ENCODE data around the gene LRGUK.
"Not testable (repeated sequence)": the region's sequence is repeated elsewhere in the genome, so short reads cannot be mapped to it uniquely, and the experiment has no call there.

Gene LRGUK

DNA sequence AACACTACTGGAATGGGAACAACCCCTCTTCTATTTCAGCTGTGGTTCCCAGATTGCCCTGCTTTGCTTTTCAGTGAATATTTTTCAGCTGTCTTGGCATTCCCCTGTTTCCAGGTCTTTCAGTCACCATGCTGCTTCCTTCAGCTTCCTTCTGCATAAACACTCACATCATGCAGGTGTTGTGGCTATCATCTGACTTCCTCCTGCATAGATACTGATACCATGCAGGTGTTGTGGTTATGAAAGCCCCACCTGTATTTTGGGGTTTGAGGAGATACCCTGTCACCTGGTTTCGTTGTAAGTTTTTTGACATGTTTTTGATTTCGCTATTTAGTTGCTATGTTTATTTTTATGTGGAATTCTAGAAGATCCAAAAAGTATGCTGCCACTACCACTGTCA lies 118.1 kb downstream of the LRGUK start:
- no peak for DNase-seq (ENCODE audit: low read depth, low spot score)

- no peak for DNase-seq (ENCODE audit: low read depth, low spot score)
These were observed 119.2 kb downstream of the LRGUK start for GRCh38 chr7:134246347-134246746.

- DNase-seq (ENCODE audit: low read depth, low spot score), result no peak
These were observed 119.6 kb downstream of the LRGUK start for GRCh38 chr7:134246761-134247160.

- DNase-seq (ENCODE audit: low read depth, low spot score), result no peak
These were observed 121.1 kb downstream of the LRGUK start for GRCh38 chr7:134248196-134248595.

DNA sequence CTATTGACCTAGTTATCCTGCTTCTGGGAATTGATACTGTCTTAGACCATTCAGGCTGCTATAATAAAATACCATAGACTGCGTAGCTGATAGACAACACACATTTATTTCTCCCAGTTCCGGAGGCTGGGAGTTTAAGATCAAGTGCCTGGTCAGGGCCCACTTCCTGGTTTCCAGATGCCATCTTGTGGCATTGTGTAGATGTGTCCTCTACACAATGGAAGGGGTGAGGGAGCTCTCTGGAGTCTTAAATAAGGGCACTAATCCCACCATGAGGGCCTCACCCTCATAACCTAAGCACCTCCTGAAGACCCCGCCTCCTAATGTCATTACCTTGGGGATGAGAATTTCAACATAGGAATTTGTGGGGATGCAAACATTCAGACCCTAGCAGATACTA lies 127.2 kb downstream of the LRGUK start:
- no peak for DNase-seq (ENCODE audit: low read depth, low spot score)

- no peak for DNase-seq (ENCODE audit: low read depth, low spot score)
These were observed 128.7 kb downstream of the LRGUK start for GRCh38 chr7:134255814-134256213.

- no peak for DNase-seq (ENCODE audit: low read depth, low spot score)
These were observed 135.2 kb downstream of the LRGUK start for GRCh38 chr7:134262322-134262721.

GRCh38 chr7:134276951-134277350 lies 149.8 kb downstream of the LRGUK start:
- no peak for DNase-seq (ENCODE audit: low read depth, low spot score)

- DNase-seq (ENCODE audit: low read depth, low spot score), result no peak
These were observed 151.5 kb downstream of the LRGUK start for GRCh38 chr7:134278502-134279153.

GRCh38 chr7:134279336-134279735 lies 152.2 kb downstream of the LRGUK start:
- DNase-seq (ENCODE audit: low read depth, low spot score), result no peak

DNA sequence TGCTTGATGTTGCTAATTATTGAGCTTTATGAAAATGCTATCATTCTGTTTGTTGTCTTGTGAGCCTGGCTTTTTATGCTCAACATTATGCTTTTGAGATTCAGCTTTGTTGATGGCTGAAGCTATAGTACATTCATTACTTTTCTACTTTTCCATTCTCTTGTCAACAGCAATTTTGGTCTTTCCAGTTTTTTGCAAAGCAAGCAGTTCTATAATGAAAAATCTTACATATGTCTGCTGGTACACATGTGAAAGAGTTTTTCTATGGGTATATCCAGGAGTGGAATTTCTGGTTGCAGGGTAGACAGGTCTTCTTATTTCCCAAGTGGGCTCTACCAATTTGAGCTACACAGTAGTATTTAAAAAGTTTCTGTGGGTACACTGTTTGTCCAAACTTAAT lies 152.8 kb downstream of the LRGUK start:
- no peak for DNase-seq (ENCODE audit: low read depth, low spot score)

DNA sequence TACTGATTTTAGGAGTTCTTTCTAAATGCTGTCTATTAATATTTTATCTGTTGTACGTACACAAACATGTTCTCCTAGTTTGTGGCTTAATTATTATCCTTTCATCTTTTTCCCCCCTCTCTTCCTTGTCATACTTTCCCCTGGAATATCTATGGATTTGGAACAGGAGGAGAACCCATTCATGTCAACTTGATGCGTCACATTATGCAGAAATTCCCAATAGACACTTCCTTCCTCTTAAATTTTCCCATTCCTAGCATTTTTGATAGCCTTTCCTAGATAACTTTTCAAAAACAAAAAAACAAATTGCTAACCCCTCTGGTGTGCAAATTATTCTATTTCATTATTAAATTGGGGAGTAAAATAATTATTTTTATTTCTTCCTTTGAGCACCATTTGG lies 153.4 kb downstream of the LRGUK start:
- no peak for DNase-seq (ENCODE audit: low read depth, low spot score)

DNA sequence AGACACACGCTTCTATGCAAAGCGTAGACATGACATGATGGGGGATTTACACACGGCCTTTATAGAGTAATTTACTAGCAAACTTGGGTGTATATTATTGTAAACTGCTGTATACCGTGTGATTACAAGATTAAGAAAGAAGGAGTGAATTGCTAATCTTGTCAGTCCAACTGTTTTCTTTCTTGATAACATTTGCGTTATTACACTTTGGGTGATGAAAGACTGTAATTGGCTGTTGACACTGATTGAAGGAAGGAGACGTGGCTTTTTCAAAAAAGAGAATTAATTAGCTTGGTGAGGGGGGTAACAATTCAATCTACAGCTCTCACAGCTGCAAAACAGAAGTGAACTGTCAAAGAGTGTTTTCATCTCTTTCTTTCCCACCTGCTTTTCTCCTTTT lies 156.9 kb downstream of the LRGUK start:
- no peak for DNase-seq (ENCODE audit: low read depth, low spot score)

- no peak for DNase-seq (ENCODE audit: low read depth, low spot score)
These were observed 157.8 kb downstream of the LRGUK start for GRCh38 chr7:134284952-134285351.

DNA sequence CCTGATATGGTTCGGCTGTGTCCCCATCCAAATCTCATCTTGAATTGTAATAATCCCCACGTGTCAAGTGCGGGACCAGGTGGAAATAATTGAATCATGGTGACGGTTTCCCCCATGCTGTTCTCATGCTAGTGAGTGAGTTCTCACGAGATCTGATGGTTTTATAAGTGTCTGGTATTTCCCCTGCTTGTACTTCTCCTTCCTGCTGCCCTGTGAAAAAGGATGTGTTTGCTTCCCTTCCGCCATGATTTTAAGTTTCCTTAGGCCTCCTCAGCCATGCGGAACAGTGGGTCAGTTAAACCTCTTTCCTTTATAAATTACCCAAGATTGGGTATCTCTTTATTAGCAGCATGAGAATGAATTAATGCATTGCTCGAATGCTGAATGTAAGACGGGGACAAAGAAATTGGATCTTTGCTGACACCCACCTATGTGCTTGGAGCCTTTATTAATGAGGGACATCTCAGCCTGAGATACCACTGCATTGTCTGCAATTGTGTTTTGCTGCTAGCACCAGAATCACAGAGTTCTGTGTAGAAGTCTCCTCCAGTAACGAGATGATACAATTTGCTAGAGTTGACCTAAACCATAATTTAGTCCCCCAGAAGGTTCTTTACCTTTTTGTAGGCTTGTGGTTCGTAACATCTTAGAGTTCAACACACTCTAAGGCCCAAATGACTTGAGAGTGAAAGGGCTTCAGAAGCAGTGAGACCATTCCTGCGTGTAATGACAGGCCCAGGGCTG lies 160.9 kb downstream of the LRGUK start:
- no peak for DNase-seq (ENCODE audit: low read depth, low spot score)

- DNase-seq (ENCODE audit: low read depth, low spot score), result no peak
These were observed 162.3 kb downstream of the LRGUK start for GRCh38 chr7:134289423-134289822.

DNA sequence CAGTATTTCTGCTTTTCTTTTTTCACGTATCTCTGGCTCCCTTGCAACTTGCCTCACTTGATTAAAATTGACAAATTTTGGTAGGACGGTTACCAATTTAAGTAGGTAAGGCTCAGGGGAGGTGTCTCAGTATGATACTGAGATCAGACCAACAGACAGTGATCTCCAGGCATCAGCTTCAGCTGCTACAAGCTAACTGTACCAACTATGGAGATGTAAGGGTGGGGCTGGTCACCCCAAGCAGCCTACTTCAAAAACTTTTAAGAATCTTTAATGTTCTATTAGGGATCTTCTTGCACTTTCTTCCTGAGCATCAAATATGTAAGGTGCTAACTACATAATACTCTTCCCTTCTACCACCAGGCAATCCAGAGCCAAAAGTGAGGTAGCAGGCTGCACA lies 162.7 kb downstream of the LRGUK start:
- DNase-seq (ENCODE audit: low read depth, low spot score), result no peak

DNA sequence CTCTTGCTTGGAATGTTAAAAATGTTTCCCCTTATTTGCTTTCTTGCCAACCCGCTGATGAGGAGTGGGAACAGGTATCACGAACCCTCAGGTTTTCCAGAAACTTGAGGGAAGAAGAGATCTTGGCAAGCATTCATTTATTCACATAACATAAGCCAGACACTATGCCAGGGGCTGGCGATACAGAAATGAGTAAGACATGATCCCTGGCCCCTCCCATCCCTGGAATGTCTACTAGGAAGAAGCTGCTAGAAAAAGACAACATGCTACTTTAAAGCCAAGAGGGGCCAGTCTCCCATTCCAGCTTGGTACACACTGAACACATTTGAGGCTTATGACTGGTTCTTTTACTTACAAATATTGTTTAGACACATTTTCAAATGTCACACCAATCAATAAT lies 163.1 kb downstream of the LRGUK start:
- no peak for DNase-seq (ENCODE audit: low read depth, low spot score)

GRCh38 chr7:134293002-134293740 lies 166.0 kb downstream of the LRGUK start:
- DNase-seq (ENCODE audit: low read depth, low spot score), result no peak

DNA sequence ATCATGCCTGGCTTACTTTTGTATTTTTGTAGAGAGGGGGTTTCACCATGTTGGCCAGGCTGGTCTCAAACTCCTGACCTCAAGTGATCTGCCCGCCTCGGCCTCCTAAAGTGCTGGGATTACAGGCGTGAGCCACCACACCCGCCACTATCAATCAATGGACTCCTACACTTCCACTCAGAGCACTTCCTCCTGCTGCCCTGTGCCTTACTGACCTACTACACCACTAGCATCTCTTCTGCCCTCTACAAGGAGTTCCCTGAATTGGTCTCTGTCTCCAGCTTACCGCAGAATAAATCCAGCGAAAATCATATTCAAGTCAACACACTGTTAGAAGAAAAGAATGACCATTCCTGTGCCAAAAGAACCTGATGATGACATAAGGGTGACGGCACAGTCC lies 168.8 kb downstream of the LRGUK start:
- DNase-seq (ENCODE audit: low read depth, low spot score), result not testable (repeated sequence)

DNA sequence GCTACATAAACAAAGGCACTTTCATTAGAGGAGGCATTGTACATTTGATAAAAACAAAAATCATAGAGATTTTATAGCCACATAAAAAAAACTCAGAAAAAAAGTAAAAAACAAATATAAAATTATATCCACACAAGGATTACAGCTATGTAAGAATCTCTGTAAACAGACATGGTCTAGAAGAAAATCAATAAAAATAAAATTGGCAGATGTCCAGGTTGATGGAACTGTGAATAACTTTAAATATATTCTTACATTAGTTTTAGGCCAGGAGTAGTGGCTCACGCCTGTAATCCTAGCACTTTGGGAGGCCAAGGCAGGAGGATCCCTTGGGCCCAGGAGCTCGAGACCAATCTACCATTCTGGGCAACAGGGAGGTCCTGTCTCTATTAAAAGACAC lies 170.3 kb downstream of the LRGUK start:
- no peak for DNase-seq (ENCODE audit: low read depth, low spot score)

DNA sequence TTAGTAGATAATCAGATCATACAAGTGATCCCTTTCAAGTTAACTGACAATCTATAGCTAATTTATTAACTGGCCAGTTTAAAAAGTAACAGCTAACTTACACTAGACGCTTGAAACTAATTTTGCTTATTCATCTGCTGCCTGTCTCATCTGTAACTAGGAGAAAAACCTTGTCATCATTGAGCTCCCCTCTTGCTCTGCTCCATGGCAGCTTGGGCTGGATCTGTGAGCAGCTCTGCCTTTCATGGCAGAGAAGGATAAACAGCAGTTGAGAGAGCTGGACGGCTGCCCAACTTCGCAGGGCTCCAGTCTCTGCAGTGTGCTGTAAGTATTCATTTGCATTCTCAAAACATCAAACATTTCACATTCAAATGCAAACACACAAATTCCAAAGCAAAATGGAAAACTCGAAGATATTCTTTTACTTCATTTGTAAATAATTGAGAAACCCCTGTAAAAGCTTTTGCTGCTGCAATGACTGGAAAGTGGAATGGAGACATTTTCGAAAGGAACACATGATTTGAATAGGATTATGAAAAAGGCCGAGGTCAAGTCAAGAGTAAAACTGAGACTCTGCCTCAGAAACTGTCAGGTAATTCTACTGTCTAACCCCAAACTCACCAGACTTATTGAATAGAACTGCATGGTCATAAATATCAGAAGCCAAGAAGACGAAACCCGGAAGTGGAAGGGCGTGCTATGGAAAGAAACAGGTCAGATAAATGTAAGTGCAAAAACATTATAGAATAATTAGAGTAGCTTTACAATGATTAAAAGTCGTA lies 172.0 kb downstream of the LRGUK start:
- no peak for DNase-seq (ENCODE audit: low read depth, low spot score)
